HG02678 (cell line): ENCODE measurements around the gene SLC15A5.

Experiments
- ATAC-seq: cut with Tn5 transposase; IDR thresholded peaks from one replicate; pipeline ENCODE4 v1.9.1; 2021; ENCODE audit warnings: mild to moderate bottlenecking, moderate library complexity; ENCODE audit not compliant: unreplicated experiment

Gene SLC15A5

DNA sequence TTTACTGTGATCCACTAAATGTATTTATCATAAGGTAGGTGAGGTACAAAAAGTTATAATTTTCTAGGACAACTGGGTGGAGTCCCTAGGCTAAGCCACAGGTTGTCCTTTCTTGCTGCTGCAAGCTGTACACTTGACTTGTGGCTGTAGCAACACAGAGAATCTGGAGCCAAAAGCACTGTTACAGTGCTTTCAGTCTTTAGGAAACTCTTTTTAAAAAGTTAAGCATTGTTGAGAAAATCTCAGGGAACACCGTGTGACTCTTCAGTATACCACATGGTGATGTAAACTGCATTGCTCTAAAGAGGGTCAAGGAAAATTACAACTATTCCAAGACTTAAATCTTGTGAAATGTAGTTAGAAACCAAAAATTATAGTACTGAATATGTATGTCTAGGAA, 11.4 kb downstream of the SLC15A5 start:
- ATAC-seq, result no peak

DNA sequence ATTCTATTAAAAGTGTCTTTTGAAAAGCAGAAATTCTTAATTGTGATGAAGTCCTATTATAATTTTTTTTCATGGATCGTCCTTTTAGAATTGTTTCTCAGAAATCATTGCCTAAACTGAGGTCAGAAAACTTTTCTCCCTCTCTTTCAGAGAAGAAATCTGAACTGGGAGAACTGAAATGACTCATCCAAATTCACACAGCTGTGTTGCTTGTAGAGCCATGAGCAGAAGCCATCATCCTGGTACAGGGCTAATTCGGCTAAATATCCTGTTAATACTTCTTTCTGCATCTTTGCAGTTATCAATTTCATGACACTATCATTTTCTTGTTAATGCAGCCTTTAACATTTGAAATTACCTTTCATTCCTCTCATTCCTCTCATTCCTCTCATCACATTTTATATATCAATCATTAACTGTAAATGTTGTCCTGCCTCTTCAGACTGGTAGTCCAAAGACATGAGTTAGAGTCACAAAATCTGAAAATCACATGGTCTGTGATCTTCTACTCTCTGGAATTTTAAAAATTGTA, 15.5 kb downstream of the SLC15A5 start:
- ATAC-seq, result no peak

DNA sequence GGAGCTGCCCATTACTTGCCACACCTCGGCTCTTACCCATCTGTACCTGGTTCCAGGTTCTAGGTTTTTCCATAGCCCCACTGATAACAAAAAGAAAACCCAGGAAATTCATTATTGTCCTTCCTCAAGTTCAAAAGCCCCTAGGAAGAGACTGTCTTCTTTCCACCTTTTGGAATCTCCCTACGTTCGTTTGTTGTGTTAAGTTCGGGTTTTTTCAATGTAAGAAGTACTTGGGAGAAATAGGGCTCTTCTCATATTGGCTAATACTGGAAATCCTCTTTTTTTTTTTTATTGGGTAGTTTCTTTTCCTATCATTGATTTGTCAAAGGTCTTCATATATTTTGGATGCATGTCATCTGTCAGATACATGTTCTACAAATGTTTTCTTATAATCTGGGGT, 17.3 kb downstream of the SLC15A5 start:
- no peak for ATAC-seq

DNA sequence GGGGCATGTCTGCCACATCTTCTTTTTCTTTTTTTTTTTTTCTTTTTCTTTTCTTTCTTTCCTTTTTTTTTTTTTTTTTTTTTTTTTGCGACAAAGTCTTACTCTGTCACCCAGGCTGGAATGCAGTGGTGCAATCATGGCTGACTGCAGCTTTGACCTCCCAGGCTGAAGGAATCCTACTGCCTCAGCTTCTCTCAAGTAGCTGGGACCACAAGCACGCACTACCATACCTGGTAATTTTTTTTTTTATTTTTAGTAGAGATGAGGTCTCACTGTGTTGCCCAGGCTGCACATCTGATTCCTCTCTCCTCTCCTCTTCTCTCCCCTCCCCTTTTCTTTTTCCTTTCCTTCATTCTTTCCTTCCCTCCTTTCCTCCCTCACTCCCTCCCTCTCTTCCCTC, 18.5 kb downstream of the SLC15A5 start:
- no peak for ATAC-seq

DNA sequence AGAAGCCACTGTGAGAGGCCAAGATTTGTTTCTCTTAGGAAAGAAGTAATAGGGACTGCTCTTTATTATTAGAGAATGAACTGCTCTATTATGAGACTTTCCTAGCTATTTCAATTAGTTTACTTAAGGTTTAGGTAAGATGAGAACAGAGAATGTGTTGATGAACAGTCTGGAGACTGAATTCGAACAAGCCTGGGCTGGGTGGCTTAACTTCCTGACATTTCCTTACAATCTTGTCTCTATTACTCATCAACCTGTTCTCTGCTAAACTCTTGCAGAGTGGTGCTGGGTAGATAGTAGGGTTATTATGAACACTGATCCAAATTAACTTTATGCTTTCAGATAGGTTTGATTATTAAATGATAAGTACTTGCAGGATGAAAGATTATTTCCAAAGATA, 31.2 kb downstream of the SLC15A5 start:
- ATAC-seq, result no peak

DNA sequence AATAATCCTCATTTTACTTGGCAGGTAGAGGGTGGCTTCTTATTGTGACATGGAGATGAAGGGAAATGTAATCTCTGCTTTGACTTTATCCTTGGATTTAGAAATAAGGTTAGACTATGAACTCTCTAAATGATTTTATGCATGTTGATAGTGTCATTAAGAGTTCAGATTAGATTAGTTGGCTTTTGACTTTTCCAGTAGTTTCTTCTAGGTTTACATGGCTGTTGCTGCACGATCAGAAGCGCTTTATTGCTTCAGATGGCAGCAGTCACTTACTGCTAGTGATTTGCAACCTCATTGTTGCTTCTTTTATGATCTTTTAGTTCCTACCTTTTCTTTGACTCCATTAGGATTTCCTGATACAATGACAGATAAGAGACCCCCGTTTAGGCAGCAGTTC, 32.3 kb downstream of the SLC15A5 start:
- ATAC-seq, result no peak

DNA sequence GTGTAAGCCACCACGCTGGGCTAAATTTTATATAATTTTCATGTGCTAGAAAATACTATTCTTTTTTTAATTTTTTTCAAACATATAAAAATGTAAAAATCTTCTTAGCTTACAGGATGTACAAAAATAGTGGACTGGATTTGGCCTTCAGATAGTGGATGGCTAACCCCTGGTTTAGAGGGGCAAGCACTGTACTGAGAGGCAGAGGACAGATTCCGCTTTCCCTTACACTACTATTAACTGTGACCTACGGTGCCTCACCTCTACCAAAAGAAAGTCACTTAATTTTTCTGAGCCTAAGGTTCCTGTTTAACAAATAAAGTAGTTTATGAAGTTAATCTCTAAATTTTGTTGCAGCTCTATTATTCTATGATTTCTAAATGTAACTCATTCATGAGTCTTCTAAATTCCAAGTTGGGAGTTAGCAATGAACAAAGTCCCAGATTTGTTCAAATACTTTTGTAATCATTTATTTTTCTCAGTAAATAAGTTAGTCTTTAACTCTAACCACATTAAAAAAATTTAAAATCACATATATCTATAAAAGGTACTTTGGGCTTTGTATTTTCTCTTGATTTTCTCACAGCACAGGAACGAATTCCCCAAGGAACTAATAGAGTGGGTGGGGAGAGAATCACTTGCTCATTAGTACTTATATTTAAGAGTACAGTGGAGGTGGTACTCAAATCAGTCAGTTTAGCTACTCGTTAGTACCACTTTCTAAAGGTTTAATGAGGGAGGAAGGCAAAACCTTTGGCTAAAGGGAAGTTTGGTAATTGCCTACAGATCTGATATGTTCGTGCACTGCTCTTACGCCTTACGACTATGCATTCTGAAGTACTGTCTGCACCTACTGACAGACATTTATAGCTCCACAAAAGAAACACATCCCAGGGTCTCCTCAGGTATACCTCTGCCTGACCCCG, 33.7 kb downstream of the SLC15A5 start:
- ATAC-seq, result no peak

DNA sequence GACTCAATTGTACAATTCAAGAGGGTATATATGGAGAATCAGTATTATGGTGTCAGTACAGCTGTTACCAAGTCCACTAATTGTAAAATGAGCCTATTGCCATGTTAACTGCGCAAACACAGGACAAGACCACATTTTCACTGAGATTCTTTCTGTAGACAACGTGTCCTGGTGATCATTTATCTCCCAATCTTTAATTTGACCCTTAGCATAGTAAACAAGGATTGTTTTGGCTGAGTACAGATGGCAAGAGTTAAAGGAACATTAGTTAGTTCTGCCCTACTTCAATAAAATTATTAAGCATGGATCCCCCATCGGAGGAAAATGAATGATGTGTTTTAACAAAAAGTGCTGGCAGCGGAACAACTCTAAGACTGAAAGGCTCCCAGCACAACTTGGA, 36.1 kb downstream of the SLC15A5 start:
- no peak for ATAC-seq

DNA sequence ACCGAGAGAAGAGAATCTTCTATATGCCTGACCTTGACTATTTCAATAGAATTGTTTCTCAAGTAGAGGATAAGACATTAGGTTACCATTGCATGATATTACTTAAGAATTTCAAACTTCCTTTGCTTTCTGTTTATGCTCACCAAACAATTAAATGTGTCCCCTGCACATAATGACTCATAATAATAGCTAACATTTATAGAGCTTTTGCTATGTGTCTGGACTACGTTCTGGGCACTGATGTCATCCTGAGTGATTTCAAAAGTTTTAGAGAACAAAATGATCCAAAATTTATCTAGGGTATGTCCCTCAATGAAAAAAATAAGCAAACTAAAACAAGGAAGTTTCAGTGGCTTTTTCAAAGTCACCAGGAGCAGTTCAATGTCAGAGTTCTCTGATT, 38.8 kb downstream of the SLC15A5 start:
- ATAC-seq, result no peak

DNA sequence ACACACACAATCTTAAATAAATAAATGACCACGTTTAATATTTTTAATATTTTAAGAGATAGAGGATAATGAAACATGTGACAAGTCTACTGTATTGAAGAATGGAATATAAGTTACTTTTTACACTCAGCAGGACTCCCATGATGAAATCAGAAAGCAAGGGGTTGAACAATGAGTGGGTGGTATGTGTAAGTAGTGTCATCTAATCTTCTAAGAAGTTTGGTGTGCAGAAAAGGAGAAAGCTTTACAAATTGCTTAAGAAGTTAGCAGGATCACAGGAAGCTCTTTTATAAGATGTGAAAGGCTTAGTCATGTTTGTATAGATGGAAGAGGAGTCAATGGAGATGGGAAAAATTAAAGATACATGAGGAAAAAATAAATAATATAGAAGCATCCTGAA, 47.8 kb downstream of the SLC15A5 start:
- ATAC-seq, result no peak

DNA sequence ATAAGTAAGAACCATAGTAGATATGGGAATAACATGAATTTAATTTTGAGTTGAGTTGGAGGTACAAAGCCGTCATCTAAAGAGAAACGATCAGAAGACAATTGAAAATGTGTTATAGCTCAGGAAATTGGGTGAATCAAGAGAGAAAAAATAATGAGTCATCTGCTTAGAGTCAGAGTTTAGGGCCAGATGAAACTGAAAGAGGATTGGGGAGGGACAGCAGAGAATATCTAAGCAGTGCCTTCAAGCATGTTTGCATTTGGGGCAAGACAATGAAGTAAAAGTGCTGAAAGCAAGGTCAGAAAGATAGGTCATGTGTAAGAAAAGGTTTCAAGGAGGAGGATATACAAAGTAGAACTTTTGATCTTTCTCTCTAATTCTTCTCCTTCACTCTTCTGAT, 49.4 kb downstream of the SLC15A5 start:
- peak; percentile 41 for ATAC-seq

DNA sequence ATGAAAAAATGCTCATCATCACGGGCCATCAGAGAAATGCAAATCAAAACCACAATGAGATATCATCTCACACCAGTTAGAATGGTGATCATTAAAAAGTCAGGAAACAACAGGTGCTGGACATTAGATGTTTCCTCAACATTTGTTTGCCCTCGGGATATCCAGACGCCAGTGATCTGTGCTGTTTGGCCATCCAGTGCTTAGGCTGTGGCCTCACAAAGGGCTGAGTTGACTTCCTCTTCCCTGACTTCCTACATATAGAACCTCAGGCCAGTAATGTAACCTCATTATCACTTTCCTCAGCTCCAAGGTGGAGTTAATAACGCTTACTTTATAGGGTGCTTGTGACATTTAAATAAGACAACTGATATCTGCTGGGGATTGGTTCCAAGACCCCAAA, 51.8 kb downstream of the SLC15A5 start:
- ATAC-seq, result no peak

DNA sequence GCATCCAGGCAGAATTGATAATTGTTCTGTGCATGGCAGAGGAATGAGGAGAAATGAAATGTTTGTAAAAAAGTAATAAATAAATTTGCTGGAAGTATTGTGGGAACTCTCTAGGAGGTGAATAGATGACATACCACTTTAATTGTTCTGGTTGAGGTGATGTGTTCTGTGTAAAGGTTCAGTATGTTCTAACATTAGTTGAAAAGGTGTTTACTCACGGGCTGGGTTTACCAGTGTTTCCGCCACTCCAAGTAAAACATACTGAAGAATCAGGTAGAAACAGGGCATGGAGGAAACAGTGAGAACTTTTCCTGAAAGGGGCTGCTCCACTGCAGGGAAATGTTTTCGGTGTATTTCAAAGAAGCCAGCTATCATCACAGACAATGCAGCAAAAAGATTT, 53.3 kb downstream of the SLC15A5 start:
- ATAC-seq, result no peak

DNA sequence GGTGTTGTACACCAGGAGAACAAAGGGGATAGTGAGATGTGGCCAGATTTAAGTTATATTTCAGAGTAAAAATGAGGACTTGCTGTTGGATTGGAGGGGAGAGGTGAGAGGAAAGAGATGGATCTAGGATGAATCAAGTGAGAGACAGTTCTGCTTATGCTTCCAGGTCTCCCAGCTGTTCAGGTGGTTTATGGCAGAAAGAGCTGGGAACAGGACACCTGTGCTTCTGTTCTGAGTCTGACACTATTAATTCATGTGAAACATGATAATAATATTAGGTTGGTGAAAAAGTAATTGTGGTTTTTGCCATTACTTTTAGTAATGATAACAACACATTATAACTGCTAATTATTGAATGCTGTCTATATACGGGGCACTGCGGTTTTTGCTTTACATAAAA, 55.7 kb downstream of the SLC15A5 start:
- ATAC-seq, result no peak

DNA sequence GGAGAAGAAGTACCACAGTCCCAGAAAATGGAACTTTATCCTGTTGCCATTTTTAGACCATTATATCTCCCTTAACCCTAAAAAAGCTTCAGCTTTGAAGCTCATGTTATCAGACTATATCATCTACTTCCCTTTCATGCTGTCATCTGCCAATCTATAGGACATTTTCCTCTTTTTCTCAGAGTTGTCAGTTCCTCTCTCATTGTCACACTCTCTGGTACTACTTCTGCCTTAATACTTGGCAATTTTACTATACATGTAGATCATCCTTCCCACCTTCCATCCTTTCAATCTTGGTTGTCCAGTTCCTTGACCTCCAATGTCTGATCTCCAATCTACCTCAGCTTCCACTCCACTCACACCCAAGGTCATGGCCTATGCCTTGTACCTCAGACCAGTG, 57.4 kb downstream of the SLC15A5 start:
- no peak for ATAC-seq

DNA sequence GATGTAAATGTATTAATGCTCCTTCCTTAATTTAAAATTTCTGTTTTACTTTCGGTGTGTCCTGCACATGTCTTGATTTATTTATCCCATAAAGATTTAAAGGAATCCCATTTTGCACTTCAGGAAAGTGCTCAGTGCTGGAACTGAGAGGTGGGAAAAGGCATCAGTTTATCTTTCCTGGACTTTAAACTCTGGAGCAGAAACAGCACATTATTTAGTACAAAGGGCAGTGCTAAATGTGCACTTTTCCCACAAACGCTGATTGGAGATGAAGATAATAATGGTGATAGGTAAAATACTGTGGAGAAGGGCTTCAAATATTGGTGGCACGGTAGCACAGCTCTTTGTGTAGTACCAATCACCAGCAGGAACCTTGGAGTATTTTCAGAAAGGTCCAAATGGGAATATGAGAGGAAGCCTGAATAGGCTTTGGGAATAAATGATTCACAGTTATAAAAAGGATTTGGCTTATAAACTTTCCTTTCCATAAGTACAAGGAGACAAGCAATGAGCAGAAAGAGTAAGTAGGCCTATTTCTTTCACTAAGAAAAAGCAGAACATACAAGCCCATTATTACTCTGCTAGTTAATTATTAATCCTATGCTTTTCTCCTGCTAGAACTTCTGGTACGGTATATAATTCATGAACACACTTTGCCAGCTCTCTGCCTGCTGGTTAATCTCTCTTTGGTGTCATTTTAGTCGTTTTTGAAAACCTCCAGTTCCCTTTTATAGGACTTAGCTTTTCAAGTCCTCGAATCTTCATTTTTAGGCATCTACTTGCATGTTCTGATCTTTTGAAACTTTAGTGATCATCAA, 58.3 kb downstream of the SLC15A5 start:
- ATAC-seq, result no peak

DNA sequence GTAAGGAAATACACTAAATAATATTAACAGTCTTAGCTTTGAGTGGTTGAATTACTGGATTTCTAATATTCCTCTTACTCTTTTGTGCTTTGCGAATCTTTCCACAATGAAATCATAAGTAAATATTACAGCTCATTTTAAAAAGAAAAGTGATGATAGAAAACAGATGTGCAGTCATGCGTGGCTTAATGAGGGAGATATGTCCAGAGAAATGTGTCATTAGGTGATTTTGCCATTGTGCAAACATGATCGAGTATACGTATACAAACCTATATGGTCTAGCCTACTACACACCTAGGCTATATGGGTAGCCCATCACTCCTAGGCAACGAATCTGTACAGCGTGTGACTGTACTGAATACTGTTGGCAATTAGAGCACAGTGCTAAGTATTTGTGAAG, 59.3 kb downstream of the SLC15A5 start:
- no peak for ATAC-seq

DNA sequence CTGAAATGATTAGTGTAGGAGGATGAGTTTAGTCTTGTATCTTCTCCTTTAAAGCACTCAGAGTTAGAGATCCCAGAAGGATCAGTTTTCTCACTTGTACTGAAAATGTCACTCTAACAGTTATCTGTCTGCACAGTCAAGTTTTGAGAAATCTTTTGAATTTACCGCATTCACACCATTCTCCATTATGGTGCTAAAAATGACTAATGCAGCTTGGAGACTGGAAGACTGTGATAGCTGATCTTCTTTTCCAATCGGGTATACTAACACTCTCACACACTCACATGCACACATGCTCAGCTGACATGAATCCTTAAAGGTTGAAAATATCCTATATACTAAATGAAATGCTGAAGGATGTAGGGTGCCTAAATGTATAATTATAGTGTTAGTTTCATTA, 65.8 kb downstream of the SLC15A5 start:
- no peak for ATAC-seq

DNA sequence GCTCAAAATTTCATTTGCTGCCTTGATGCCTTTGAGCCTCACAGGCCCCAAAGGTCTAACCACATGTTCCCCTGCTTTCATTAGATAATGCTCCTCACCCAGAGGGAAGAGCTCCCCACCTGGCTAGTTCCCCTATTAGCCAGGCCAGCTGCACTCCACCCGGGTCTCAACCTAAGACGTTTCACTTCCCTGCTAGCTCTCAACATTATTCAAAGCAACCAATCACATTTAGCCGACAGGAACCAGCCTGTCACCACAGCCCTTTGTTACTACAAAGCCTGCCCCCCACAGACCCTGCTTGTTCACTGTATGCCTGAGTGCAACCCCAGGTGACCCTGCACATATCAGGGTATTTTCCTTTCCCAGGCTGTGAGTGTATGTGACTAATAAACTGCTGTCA, 78.6 kb downstream of the SLC15A5 start:
- peak; percentile 97 for ATAC-seq

DNA sequence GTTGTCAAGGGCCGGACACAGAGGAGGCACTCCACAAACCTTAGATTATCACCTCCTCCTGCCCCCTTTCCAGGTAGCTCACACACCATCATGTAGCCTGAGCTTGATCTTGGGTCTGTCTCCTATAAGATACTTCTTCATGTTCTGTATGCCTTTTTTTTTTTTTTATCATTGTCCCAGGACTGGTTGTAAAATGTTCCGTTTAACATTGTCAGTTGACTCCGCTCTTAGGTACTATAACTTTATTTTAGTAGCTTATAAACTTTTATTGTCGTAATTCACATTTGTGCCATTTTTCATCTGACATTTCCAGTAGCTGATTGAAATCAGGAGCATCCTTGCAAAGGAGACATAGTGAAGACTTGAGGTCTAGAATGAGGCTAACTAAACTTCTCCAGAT, 79.9 kb downstream of the SLC15A5 start:
- ATAC-seq, result no peak

DNA sequence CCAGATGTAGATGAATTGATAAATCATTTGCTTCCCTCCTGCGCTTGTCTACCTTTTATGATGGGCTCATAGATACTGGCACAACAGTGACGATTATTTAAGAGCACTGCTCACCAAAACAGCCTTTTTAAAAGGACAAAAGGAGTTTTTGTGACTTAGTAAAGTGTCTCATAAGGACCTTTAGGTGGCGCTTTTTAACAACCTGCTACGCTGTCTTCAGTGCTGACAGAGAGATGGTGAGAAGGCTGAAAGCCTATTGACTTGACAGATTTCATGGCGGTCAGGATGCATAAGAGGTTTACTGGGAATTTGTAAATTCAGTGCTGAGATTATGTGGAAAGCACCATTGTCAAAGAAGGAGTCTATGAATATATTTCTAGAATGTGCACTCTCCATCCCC, 87.6 kb downstream of the SLC15A5 start:
- no peak for ATAC-seq

DNA sequence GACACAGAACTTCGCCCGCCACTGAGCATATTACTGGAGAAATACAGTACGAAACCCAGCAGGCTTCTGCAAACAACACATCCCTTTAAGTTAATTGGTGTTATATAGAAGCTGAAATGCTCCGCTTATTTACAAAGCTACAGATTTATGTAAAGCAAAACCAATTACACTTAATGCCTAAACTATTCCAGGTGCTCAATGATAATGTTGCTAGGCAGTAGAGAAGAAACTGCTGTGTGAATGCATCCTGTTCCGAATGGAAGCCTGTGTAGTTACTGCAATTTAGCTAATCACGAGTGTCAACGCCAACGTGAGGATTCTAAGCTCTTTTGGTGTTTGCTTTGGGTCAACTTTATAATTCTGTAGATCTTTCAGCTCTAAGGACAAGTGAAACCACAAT, 89.8 kb downstream of the SLC15A5 start:
- no peak for ATAC-seq
